ENCODE data around the gene PC. TPM values are rescaled to one million over a fixed set of nuclear protein-coding genes. Genes with fewer than 3 reads are reported as not detected.
A peak's percentile ranks its signal among the peaks of the same experiment; 100 is the strongest.

The PC gene
- total and polyA plus RNA-seq, 9 of the 15 experiments (the other 6 are each of a cell fraction or from before 2014, with no cell fraction given): 0.94 to 38.0 (median 8.7) TPM

DNA sequence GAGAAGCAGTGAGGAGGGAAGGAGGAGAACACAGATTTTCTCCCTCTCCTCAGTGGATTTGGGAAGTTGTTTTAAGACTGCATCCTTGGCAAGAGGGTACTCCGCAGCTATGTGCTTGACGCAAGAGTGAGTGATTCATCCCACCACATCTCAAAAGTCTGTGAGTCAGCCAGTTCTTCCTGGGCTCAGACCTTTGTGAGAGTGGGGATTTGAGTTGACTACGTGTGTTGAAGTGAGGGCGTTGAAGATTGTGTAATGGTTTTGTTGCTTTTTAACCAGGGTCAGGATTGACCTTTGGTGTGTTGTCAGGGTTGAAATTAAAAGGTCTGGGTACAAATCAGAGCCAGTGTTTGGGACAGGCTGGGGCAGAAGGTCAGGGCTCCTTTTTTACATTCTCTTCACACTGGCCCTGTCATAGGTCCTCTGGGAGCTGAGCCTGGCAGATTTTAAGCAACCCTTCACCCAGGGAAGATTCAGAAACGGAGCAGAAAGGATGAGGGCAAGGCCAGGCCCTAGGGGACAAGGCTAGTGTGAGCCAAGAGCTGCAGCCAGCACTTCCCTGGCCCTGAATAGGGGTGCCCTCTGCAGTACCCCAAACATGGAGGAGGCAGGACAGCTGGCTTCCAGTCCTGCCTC, 12.7 kb upstream of the PC start (continued):
- TF ChIP-seq ZNF318 (IDR thresholded peaks at IDR 0.05; ENCODE audit: borderline replicate concordance in 1 of 2, low read depth in 1 of 2) (no peak), IRF1 (CRISPR knock-in tag; IDR thresholded peaks at IDR 0.05; ENCODE audit: borderline replicate concordance) (no peak), L3MBTL2 (IDR thresholded peaks at IDR 0.05) (no peak), ZNF316 (IDR thresholded peaks at IDR 0.05) (peak; percentile 6; the same call in 1 of the 2 replicates), ATF4 (CRISPR knock-in tag; IDR thresholded peaks at IDR 0.05) (no peak), MCM5 (IDR thresholded peaks at IDR 0.05; ENCODE audit: low read depth) (no peak), FUS (optimal IDR thresholded peaks at IDR 0.05; ENCODE audit: low read depth, low read length) (no peak), ZNF311 (CRISPR knock-in tag; IDR thresholded peaks at IDR 0.05) (no peak), SIRT6 (IDR thresholded peaks at IDR 0.05; ENCODE audit: low read depth, low read length) (no peak), BACH1 (tag; IDR thresholded peaks at IDR 0.05) (no peak), HMGXB4 (CRISPR knock-in tag; IDR thresholded peaks at IDR 0.05) (no peak), RFX5 (IDR thresholded peaks at IDR 0.05; ENCODE audit: low read depth, low read length) (no peak), FOXK1 (CRISPR knock-in tag; IDR thresholded peaks at IDR 0.05; ENCODE audit: borderline replicate concordance) (no peak)
- TF ChIP-seq, protein P1, sequence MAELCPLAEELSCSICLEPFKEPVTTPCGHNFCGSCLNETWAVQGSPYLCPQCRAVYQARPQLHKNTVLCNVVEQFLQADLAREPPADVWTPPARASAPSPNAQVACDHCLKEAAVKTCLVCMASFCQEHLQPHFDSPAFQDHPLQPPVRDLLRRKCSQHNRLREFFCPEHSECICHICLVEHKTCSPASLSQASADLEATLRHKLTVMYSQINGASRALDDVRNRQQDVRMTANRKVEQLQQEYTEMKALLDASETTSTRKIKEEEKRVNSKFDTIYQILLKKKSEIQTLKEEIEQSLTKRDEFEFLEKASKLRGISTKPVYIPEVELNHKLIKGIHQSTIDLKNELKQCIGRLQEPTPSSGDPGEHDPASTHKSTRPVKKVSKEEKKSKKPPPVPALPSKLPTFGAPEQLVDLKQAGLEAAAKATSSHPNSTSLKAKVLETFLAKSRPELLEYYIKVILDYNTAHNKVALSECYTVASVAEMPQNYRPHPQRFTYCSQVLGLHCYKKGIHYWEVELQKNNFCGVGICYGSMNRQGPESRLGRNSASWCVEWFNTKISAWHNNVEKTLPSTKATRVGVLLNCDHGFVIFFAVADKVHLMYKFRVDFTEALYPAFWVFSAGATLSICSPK (IDR thresholded peaks at IDR 0.05; ENCODE audit: borderline replicate concordance): no peak
